ENCODE results near the gene CTNNA1. TPM values are rescaled to one million over a fixed set of nuclear protein-coding genes. Genes with fewer than 3 reads are reported as not detected.
"Not testable (repeated sequence)": the region's sequence is repeated elsewhere in the genome, so short reads cannot be mapped to it uniquely, and the experiment has no call there.

CTNNA1 gene
- polyA plus RNA-seq, 1 experiment, result 140 TPM

DNA sequence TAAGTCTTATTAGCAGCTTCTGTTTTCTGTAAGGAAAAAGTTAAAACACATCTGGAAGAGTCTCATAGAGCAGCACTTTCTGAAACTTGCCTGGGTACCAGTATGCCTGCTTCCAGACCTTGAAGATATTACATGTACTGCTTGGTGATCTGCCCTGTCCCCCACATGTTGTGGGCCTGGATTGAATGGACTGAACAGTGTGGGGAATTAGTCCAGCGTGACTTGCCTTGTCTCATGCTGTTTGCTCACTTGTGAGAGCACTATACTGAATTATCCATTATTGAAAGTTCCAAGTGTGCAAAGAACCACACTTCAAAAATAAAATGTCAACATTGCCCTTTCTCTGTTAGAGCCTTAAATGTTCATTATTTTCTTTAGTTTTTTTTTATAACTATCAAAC, 8.9 kb downstream of the CTNNA1 start:
- H3K9me3 ChIP-seq (ENCODE audit: control insufficient read depth, insufficient read depth, low read length), result peaks cover 17% of the 10 kb centered on the region
- no peaks in the 10 kb centered on the region for H3K27me3 ChIP-seq (ENCODE audit: control insufficient read depth, insufficient read depth, low read length)
- H3K4me3 ChIP-seq (ENCODE audit: low read depth, low read length), result no peak overlapping the region
- ChIA-PET CTCF (interaction anchor here (1.1 to 1.3 kb wide), 2 partner anchors 9 to 28 kb away, joined by 3 read pairs; no protein-coding TSS in a partner anchor), POLR2A (interaction anchor here (1.1 kb wide), 1 partner anchor 161 kb away, joined by 6 read pairs; no protein-coding TSS in a partner anchor)
- H3K27ac ChIP-seq (ENCODE audit: low read depth, low read length), result no peak overlapping the region
- DNase-seq (ENCODE audit: low read depth, low spot score), result no peak
- TF ChIP-seq, protein P1, sequence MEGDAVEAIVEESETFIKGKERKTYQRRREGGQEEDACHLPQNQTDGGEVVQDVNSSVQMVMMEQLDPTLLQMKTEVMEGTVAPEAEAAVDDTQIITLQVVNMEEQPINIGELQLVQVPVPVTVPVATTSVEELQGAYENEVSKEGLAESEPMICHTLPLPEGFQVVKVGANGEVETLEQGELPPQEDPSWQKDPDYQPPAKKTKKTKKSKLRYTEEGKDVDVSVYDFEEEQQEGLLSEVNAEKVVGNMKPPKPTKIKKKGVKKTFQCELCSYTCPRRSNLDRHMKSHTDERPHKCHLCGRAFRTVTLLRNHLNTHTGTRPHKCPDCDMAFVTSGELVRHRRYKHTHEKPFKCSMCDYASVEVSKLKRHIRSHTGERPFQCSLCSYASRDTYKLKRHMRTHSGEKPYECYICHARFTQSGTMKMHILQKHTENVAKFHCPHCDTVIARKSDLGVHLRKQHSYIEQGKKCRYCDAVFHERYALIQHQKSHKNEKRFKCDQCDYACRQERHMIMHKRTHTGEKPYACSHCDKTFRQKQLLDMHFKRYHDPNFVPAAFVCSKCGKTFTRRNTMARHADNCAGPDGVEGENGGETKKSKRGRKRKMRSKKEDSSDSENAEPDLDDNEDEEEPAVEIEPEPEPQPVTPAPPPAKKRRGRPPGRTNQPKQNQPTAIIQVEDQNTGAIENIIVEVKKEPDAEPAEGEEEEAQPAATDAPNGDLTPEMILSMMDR (IDR thresholded peaks at IDR 0.05; ENCODE audit: low read depth, low read length), result no peak

DNA sequence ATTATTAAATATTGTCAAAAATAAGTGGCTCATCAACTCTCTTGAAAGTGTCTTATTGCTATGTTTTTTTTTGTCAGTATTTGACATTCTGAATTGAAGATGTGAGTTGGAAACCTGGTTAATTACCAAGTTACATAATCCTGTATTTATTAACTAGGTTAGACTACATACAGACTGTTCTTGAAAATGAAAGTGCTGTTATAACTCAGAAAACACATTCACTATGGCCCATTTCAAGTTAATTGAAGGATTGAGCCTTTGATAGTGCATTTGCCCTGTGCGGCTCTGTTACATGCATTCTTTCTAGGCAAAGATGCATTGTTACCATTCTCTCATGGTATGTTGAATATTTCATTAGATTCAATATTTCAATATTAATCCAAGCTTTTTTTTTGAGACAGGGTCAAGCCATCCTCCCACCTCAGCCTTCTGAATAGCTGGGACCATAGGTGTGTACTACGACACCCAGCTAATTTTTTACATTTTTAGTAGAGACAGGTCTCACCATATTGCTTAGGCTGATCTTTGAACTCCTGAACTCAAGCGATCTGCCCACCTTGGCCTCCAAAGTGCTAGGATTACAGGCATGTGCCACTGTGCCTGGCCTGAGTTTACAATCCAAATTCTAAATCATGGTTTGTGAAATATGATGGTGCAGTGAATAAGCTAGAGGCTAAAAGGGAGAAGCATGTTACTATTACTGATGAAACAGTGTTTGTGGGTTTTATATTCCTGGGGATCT, 10.0 kb downstream of the CTNNA1 start:
- TF ChIP-seq, protein P1 (IDR thresholded peaks at IDR 0.05; ENCODE audit: low read depth, low read length), result no peak
- Histone ChIP-seq H3K27me3 (ENCODE audit: control insufficient read depth, insufficient read depth, low read length) (no peaks in the 10 kb centered on the region), H3K27ac (ENCODE audit: low read depth, low read length) (no peak overlapping the region), H3K4me3 (ENCODE audit: low read depth, low read length) (no peak overlapping the region), H3K9me3 (ENCODE audit: control insufficient read depth, insufficient read depth, low read length) (peaks cover 13% of the 10 kb centered on the region)
- ChIA-PET CTCF (interaction anchor here (1.3 kb wide), 1 partner anchor 27 kb away, joined by 3 read pairs; no protein-coding TSS in a partner anchor), POLR2A (interaction anchor here (0.8 to 1.1 kb wide), 2 partner anchors 9 to 162 kb away, joined by 3 to 6 read pairs; no protein-coding TSS in a partner anchor)
- no peak for DNase-seq (ENCODE audit: low read depth, low spot score)

DNA sequence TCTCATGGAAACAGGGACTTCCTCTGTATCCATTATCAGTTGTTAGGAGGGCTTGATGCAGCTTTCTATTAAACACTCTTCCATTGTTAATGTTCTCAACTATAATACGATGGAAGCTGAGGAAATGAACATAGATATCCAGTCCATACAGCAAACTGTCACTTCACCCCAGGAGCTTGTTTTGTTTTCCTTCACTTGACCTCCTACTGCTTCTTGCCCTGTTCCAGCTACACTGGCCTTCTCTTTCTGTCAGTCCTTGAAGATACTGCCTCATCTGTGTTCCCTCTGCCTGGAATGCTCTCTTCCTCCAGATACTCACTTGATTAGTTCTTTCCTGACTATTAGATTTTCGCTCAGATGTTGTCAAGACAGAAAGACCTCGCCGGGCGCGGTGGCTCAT, 17.1 kb downstream of the CTNNA1 start:
- CTCF ChIA-PET, result interaction anchor here (1.0 kb wide), 1 partner anchor 8 kb away, joined by 3 read pairs; no protein-coding TSS in a partner anchor
- H3K9me3 ChIP-seq (ENCODE audit: control insufficient read depth, insufficient read depth, low read length), result no peaks in the 10 kb centered on the region
- POLR2A ChIA-PET, result no interaction called here
- H3K27ac ChIP-seq (ENCODE audit: low read depth, low read length), result no peak overlapping the region
- no peak overlapping the region for H3K4me3 ChIP-seq (ENCODE audit: low read depth, low read length)
- no peaks in the 10 kb centered on the region for H3K27me3 ChIP-seq (ENCODE audit: control insufficient read depth, insufficient read depth, low read length)
- TF ChIP-seq, protein P1 (IDR thresholded peaks at IDR 0.05; ENCODE audit: low read depth, low read length), result no peak
- DNase-seq (ENCODE audit: low read depth, low spot score), result no peak

DNA sequence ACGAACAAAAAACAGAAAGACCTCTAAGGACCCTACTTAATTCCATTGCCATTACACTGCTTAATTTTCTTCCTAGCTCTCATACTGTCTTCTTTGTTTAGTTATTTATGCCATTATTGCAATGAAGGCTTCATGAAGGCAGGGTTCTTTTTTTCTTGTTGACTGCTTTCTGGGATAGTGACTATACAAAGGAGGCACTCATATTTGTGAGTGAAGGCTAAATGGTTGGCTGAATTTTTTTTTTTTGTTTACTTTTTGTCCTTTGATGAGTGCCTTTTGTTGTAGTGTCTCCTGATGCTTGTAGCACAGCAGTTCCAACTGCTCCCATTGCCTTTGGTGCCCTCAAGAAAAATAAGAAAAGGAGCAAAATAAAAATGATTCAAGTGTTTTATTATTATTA, 17.8 kb downstream of the CTNNA1 start:
- H3K27me3 ChIP-seq (ENCODE audit: control insufficient read depth, insufficient read depth, low read length), result no peaks in the 10 kb centered on the region
- POLR2A ChIA-PET, result no interaction called here
- CTCF ChIA-PET, result interaction anchor here (1.0 to 5.1 kb wide), 2 partner anchors 9 to 18 kb away, joined by 3 to 29 read pairs; no protein-coding TSS in a partner anchor
- no peaks in the 10 kb centered on the region for H3K9me3 ChIP-seq (ENCODE audit: control insufficient read depth, insufficient read depth, low read length)
- H3K27ac ChIP-seq (ENCODE audit: low read depth, low read length), result no peak overlapping the region
- TF ChIP-seq, protein P1 (IDR thresholded peaks at IDR 0.05; ENCODE audit: low read depth, low read length), result no peak
- no peak for DNase-seq (ENCODE audit: low read depth, low spot score)
- H3K4me3 ChIP-seq (ENCODE audit: low read depth, low read length), result no peak overlapping the region

DNA sequence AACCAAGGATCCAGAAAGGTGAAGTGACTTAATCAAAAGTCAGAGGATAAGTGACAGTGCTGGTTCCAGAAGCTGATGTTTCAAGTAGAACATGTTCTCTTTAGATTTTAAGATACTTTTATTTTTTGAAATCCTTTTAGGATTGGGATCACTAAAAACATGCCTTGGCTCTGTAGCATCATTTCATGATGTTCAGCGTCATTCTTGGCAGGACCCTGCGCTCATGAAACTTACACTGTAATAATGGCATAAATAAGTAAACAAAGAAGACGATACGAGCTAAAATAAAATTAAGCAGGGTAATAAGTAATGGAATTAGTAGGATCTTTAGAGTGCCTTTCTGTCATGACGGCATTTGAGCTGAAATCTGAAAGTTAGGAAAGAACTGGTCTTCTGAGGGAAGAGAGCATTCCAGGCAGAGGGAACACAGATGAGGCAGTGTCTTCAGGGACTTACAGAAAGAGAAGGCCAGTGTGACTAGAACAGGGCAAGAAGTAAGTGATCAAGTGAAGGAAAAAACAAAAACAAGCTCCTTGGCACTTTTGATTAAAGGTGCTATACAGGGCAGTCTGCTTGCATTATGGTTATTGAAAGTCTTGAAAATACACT, 19.9 kb downstream of the CTNNA1 start:
- Histone ChIP-seq H3K4me3 (ENCODE audit: low read depth, low read length) (no peak overlapping the region), H3K9me3 (ENCODE audit: control insufficient read depth, insufficient read depth, low read length) (no peaks in the 10 kb centered on the region; the same call in 1 of the 2 replicates), H3K27me3 (ENCODE audit: control insufficient read depth, insufficient read depth, low read length) (no peaks in the 10 kb centered on the region), H3K27ac (ENCODE audit: low read depth, low read length) (no peak overlapping the region)
- ChIA-PET CTCF (interaction anchor here (1.1 to 5.1 kb wide), 2 partner anchors 16 to 19 kb away, joined by 4 to 29 read pairs; no protein-coding TSS in a partner anchor), POLR2A (interaction anchor here (0.6 kb wide), 2 partner anchors 8 to 50 kb away, joined by 3 to 4 read pairs; no protein-coding TSS in a partner anchor)
- TF ChIP-seq, protein P1 (IDR thresholded peaks at IDR 0.05; ENCODE audit: low read depth, low read length), result no peak
- no peak for DNase-seq (ENCODE audit: low read depth, low spot score)

DNA sequence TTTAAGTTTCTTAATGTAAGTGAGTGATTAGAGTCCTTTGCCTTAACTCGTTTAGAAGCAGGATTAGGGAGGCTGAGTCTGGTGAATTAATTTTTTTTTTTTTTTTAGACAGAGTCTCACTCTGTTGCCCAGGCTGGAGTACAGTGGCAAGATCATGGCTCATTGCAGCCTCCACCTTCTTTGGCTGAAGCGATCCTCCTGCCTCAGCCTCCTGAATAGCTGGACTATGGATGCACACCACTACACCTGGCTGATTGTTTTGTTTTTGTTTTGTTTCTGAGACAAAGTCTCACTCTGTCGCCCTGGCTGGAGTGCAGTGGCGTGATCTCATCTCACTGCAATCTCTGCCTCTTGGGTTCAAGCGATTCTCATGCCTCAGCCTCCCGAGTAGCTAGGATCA, 20.4 kb downstream of the CTNNA1 start:
- not testable (repeated sequence) for DNase-seq (ENCODE audit: low read depth, low spot score); H3K9me3 ChIP-seq (ENCODE audit: control insufficient read depth, insufficient read depth, low read length); H3K27me3 ChIP-seq (ENCODE audit: control insufficient read depth, insufficient read depth, low read length); H3K4me3 ChIP-seq (ENCODE audit: low read depth, low read length); H3K27ac ChIP-seq (ENCODE audit: low read depth, low read length)
- CTCF ChIA-PET, result interaction anchor here (1.1 to 5.1 kb wide), 2 partner anchors 15 to 18 kb away, joined by 4 to 29 read pairs; no protein-coding TSS in a partner anchor
- POLR2A ChIA-PET, result interaction anchor here (0.6 to 0.7 kb wide), 2 partner anchors 50 to 370 kb away, joined by 3 to 4 read pairs; no protein-coding TSS in a partner anchor
